Erythroblast (primary cell): Measurements from ENCODE around the gene LIX1.

Experiments used
- GATA1 ChIP-seq: IDR thresholded peaks from 2 replicates; pipeline ENCODE4 v1.6.1; 2011; ENCODE audit warnings: low read depth, mild to moderate bottlenecking, control low read depth, low read length, moderate library complexity
- POLR2A ChIP-seq: IDR thresholded peaks from 2 replicates; pipeline ENCODE4 v1.6.1; 2011; ENCODE audit warnings: mild to moderate bottlenecking, low read length

DNA sequence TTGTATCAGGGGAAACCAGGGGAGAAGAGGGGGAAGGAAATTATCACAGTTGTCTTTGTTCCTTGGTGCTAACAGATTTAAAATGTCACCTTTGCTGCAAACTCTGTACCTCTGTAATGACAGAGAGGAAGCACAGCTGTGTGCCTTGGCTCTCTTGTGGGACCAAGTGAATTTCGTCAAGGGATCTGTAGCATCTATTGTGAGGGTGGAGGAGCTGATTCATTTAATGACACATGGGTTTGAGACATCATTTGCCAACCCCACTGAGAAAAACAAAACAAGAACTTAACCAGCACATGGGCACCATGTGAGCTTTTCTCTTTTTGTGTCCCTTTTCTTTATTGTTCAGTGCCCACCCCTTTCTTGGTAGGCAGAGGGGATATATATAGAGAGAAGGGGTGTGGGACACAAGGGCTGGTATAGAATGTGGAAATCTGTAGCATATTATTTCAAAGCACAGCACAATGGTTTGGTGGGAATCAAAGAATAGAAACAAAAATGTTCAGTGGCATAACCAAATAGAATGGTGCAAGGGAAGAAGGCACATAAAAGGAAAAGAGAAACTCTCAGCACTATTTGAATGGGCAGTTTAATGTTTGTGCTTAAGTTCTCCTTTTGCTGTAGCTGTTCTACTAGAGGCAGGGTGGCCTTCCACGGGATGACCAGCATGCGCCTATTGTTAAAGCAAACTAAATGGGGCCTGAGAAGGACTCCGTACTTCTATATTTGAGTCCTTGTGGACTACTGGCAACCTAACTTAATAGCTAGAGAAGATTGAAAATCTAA lies 63.3 kb downstream of the LIX1 start:
- TF ChIP-seq POLR2A, result no peak
- no peak for TF ChIP-seq GATA1
